NB4 (cell line): Measurements from ENCODE around the gene PEX5.

Source experiments
- CTCF ChIP-seq: IDR thresholded peaks from one replicate; pipeline ENCODE4 v1.5.1; 2012; ENCODE audit warnings: low read depth, low read length
- MAX ChIP-seq: IDR thresholded peaks from 2 replicates; pipeline ENCODE4 v1.6.1; 2011; ENCODE audit warnings: low read depth, low read length
- MYC ChIP-seq: IDR thresholded peaks from 2 replicates; pipeline ENCODE4 v1.6.1; 2011; ENCODE audit warnings: low read depth, low read length
- POLR2A ChIP-seq: IDR thresholded peaks from 2 replicates; pipeline ENCODE4 v1.6.1; 2011; ENCODE audit warnings: mild to moderate bottlenecking; ENCODE audit not compliant: insufficient read length; ENCODE audit errors: extremely low read depth

- TF ChIP-seq CTCF (no peak), MAX (no peak), POLR2A (no peak), MYC (no peak)
Observed at GRCh38 chr12:7161327-7161726, 28.2 kb upstream of the PEX5 start.
